CD14-positive monocyte (primary cell): Measurements from ENCODE around the gene COL11A1. TPM values are rescaled to one million over a fixed set of nuclear protein-coding genes. Genes with fewer than 3 reads are reported as not detected.

Source experiments
- DNase-seq, 3 donors: peaks; one replicate each; pipeline ENCODE4 v3.0.0-alpha.2; 2011 to 2022
- H2AFZ ChIP-seq: 2 replicates; pipeline ENCODE4 v1.6.0; 2012; ENCODE audit warnings: mild to moderate bottlenecking, low read depth, low read length, inconsistent platforms; ENCODE audit not compliant: insufficient read depth, poor library complexity, severe bottlenecking
- H3K27ac ChIP-seq, 2 donors: 1 replicate in 1 of 2; 2 replicates in 1 of 2; pipeline ENCODE4 v1.5.1; 2012 to 2013; ENCODE audit warnings: low read length in 2 of 2, control low read depth in 1 of 2, inconsistent platforms in 1 of 2, low read depth in 1 of 2, mild to moderate bottlenecking in 1 of 2
- H3K27me3 ChIP-seq, 2 donors: one replicate each; pipeline versions ENCODE4 v1.6.0 to v1.6.1; 2011 to 2013; ENCODE audit warnings: low read length in 2 of 2; ENCODE audit not compliant: control insufficient read depth in 2 of 2, insufficient read depth in 2 of 2
- H3K36me3 ChIP-seq, 2 donors: replicated peaks in 1 of 2; 1 replicate in 1 of 2; 2 replicates in 1 of 2; pipeline versions ENCODE4 v1.5.1 to v1.6.1; 2012 to 2013; ENCODE audit warnings: low read length in 2 of 2, control low read depth in 1 of 2, inconsistent platforms in 1 of 2, mild to moderate bottlenecking in 1 of 2; ENCODE audit not compliant: insufficient read depth in 2 of 2, control insufficient read depth in 1 of 2
- H3K4me1 ChIP-seq, 2 donors: 1 replicate in 1 of 2; 2 replicates in 1 of 2; pipeline versions ENCODE4 v1.5.1 to v1.6.1; 2012 to 2013; ENCODE audit warnings: low read length in 2 of 2, control low read depth in 1 of 2, inconsistent platforms in 1 of 2, mild to moderate bottlenecking in 1 of 2, moderate library complexity in 1 of 2; ENCODE audit not compliant: insufficient read depth in 2 of 2, control insufficient read depth in 1 of 2
- H3K4me2 ChIP-seq: replicated peaks from 2 replicates; pipeline ENCODE3; 2012; ENCODE audit warnings: low read length, moderate library complexity, mild to moderate bottlenecking; ENCODE audit not compliant: poor library complexity, severe bottlenecking; ENCODE audit errors: extremely low read depth
- H3K4me3 ChIP-seq, 3 experiments: fragments of 200-600 bp in 1 of 3; sonication (generic) in 1 of 3; replicated peaks in 1 of 3; 1 replicate in 2 of 3; 2 replicates in 1 of 3; pipeline ENCODE4 v1.5.1; 2011 to 2013; ENCODE audit warnings: low read length in 3 of 3, mild to moderate bottlenecking in 3 of 3, control low read depth in 2 of 3, low read depth in 2 of 3, inconsistent platforms in 1 of 3, moderate library complexity in 1 of 3
- H3K79me2 ChIP-seq: 2 replicates; pipeline ENCODE4 v1.6.0; 2012; ENCODE audit warnings: mild to moderate bottlenecking, control low read depth, inconsistent platforms, low read length, moderate library complexity; ENCODE audit not compliant: insufficient read depth
- H3K9ac ChIP-seq: 2 replicates; pipeline ENCODE4 v1.6.0; 2017; ENCODE audit warnings: low read length, mild to moderate bottlenecking; ENCODE audit not compliant: insufficient read depth, poor library complexity, severe bottlenecking
- H3K9me3 ChIP-seq, 2 donors: replicated peaks in 1 of 2; 1 replicate in 1 of 2; 2 replicates in 1 of 2; pipeline versions ENCODE4 v1.5.1 to v1.6.1; 2012 to 2013; ENCODE audit warnings: low read length in 2 of 2, control low read depth in 1 of 2; ENCODE audit not compliant: control insufficient read depth in 1 of 2, insufficient read depth in 1 of 2
- H4K20me1 ChIP-seq: 2 replicates; pipeline ENCODE4 v1.6.0; 2012; ENCODE audit warnings: mild to moderate bottlenecking, low read length, control low read depth, moderate library complexity; ENCODE audit not compliant: insufficient read depth
- H3K27ac Mint-ChIP-seq, 7 donors: one replicate each; pipeline ENCODE4 v1.8.0; 2020; ENCODE audit warnings: mild to moderate bottlenecking in 7 of 7, mixed read lengths in 7 of 7, moderate library complexity in 6 of 7, inconsistent platforms in 2 of 7
- H3K27me3 Mint-ChIP-seq, 3 donors: one replicate each; pipeline ENCODE4 v1.8.0; 2021 to 2022; ENCODE audit warnings: low read depth in 3 of 3, mild to moderate bottlenecking in 3 of 3, mixed read lengths in 3 of 3, moderate library complexity in 3 of 3, inconsistent platforms in 1 of 3
- H3K36me3 Mint-ChIP-seq, 2 donors: one replicate each; pipeline ENCODE4 v1.8.0; 2020; ENCODE audit warnings: mixed read lengths in 2 of 2, inconsistent platforms in 1 of 2, mild to moderate bottlenecking in 1 of 2
- H3K4me1 Mint-ChIP-seq: one replicate; pipeline ENCODE4 v1.8.0; 2020; ENCODE audit warnings: mild to moderate bottlenecking, mixed read lengths
- H3K4me3 Mint-ChIP-seq, 2 donors: one replicate each; pipeline ENCODE4 v1.8.0; 2020; ENCODE audit warnings: mild to moderate bottlenecking in 2 of 2, mixed read lengths in 2 of 2, moderate library complexity in 1 of 2
- H3K9me3 Mint-ChIP-seq, 7 donors: one replicate each; pipeline ENCODE4 v1.8.0; 2020 to 2022; ENCODE audit warnings: mixed read lengths in 7 of 7, mild to moderate bottlenecking in 6 of 7, moderate library complexity in 6 of 7, inconsistent platforms in 2 of 7
- CTCF ChIP-seq: fragments of 200-600 bp; IDR thresholded peaks from one replicate; pipeline ENCODE4 v1.8.0; 2022; ENCODE audit warnings: antibody characterized with exemption, mild to moderate bottlenecking
- WGBS: methylation state at CpG from one replicate; pipeline ENCODE4 v1.1.5; 2013; ENCODE audit warnings: missing lambda C conversion rate; ENCODE audit not compliant: insufficient coverage; 5-methylcytosine and 5-hydroxymethylcytosine counted together
- intact Hi-C, 2 donors: fragments of 100-400 bp; cut with micrococcal nuclease; formaldehyde crosslinking; loops; one replicate each; pipeline versions ENCODE4 v1.15.0 to v1.15.1; 2023
- polyA plus RNA-seq, 3 donors: library from polyadenylated mRNA; depleted of rRNA in 1 of 3; unstranded in 2 of 3; stranded (reverse) in 1 of 3; fragments of 300-500 nt in 2 of 3; fragments of >200 nt in 1 of 3; fragmentation: Illumina TruSeq in 2 of 3; gene quantifications; 1 replicate in 2 of 3; 2 replicates in 1 of 3; pipeline ENCODE4 v1.2.3, GENCODE V29; 2012 to 2021

Gene COL11A1
- polyA plus RNA-seq, 3 donors: not detected

DNA sequence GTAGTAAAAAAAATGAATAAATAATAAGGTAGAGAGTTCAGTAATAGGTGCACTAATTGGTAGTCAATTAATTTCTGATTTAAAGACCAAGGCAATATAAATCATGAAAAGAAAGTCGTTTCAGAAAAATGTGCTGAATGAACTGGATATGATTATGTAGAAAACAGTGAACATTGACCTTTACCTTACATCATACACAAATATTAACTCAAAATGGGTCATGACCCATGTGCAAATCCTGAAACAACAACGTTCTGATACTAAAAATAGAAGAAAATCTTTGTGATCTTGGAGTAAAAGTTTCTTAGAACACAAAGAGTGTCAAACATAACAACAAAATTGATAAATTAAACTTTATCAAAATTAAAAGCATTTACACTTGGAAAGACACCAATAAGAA lies 39.1 kb downstream of the COL11A1 start:
- Histone ChIP-seq H3K36me3 (no peaks in the 10 kb centered on the region), H3K4me1 (no peaks in the 10 kb centered on the region), H3K27me3 (no peaks in the 10 kb centered on the region), H3K27ac (no peak overlapping the region), H3K9me3 (no peaks in the 10 kb centered on the region), H4K20me1 (no peaks in the 10 kb centered on the region), H3K4me3 (no peak overlapping the region), H3K4me2 (no peak overlapping the region), H3K79me2 (no peaks in the 10 kb centered on the region), H2AFZ (no peak overlapping the region), H3K9ac (no peak overlapping the region)
- no peak for TF ChIP-seq CTCF
- Mint-ChIP-seq H3K4me3 (no peak overlapping the region), H3K9me3 (no peaks in the 10 kb centered on the region), H3K27me3 (no peaks in the 10 kb centered on the region), H3K36me3 (no peaks in the 10 kb centered on the region), H3K27ac (no peak overlapping the region), H3K4me1 (no peaks in the 10 kb centered on the region)
- no CpG with 5 or more reads among the region's 2 CpGs for WGBS
- no peak for DNase-seq
- intact Hi-C loops: no loop called here

DNA sequence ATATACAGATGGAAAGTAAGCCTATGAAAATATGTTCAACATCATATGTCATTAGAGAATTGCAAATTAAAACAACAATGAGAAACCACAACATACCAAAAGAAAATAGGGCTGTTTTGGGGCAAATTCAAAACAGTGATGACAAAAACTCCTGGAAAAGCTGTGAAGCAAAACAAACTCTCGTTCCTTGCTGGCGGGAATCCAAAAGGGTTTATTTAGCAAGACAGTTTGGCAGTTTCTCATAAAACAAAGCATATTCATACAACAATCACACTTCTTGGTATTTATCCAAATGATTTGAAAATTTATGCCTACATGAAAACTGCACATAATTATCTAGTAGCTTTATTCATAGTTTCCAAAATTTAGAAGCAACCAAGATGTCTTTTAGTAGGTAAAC lies 44.4 kb downstream of the COL11A1 start:
- no peak overlapping the region for H2AFZ ChIP-seq
- no peaks in the 10 kb centered on the region for H3K4me1 ChIP-seq
- no peak overlapping the region for H3K9ac ChIP-seq
- H3K27me3 Mint-ChIP-seq: no peaks in the 10 kb centered on the region
- TF ChIP-seq CTCF: no peak
- no peaks in the 10 kb centered on the region for H3K36me3 ChIP-seq
- no peak overlapping the region for H3K27ac ChIP-seq
- H4K20me1 ChIP-seq: no peaks in the 10 kb centered on the region
- DNase-seq: no peak
- H3K4me2 ChIP-seq: no peak overlapping the region
- no peaks in the 10 kb centered on the region for H3K36me3 Mint-ChIP-seq
- peaks cover 0 to 4% (median 0%) of the 10 kb centered on the region in 7 donors for H3K9me3 Mint-ChIP-seq
- WGBS: no CpG with 5 or more reads among the region's 2 CpGs
- H3K79me2 ChIP-seq: no peaks in the 10 kb centered on the region
- H3K27me3 ChIP-seq: no peaks in the 10 kb centered on the region
- no peaks in the 10 kb centered on the region for H3K4me1 Mint-ChIP-seq
- intact Hi-C loops: no loop called here
- H3K4me3 ChIP-seq: no peak overlapping the region
- no peak overlapping the region for H3K4me3 Mint-ChIP-seq
- H3K9me3 ChIP-seq: no peaks in the 10 kb centered on the region
- H3K27ac Mint-ChIP-seq: no peak overlapping the region
